Subcutaneous adipose tissue (tissue), 4 donors: ENCODE measurements around the gene C3orf52. TPM values are rescaled to one million over a fixed set of nuclear protein-coding genes. Genes with fewer than 3 reads are reported as not detected.

Source experiments
- CTCF ChIP-seq: fragments of 450-650 bp; IDR thresholded peaks from one replicate; pipeline ENCODE4 v1.5.1; 2016; ENCODE audit warnings: low read depth, mild to moderate bottlenecking, control low read depth, antibody characterized with exemption, moderate library complexity
- total RNA-seq, 4 donors: library from RNA; depleted of rRNA; stranded (reverse); fragments of >200 nt; gene quantifications; one replicate each; pipeline ENCODE4 v1.1.0, GENCODE V29; 2016

The C3orf52 gene
- total RNA-seq, 4 donors from 2014 or later: 0.38 to 6.2 (median 1.1) TPM

GRCh38 chr3:112130638-112130993, 44.4 kb downstream of the C3orf52 start:
- TF ChIP-seq CTCF: no peak

GRCh38 chr3:112131111-112131510, 44.9 kb downstream of the C3orf52 start:
- TF ChIP-seq CTCF: no peak

GRCh38 chr3:112132088-112132487, 45.9 kb downstream of the C3orf52 start:
- TF ChIP-seq CTCF: no peak

GRCh38 chr3:112132554-112132953, 46.4 kb downstream of the C3orf52 start:
- TF ChIP-seq CTCF: no peak

GRCh38 chr3:112132975-112133448, 46.8 kb downstream of the C3orf52 start, which contains the start of gene GCSAM:
Gene GCSAM (minus strand): TSS chr3:112133248. CDS start chr3:112133120, 128 bp downstream.
- no peak for TF ChIP-seq CTCF

- TF ChIP-seq CTCF: no peak
Observed at GRCh38 chr3:112133626-112134334, 47.6 kb downstream of the C3orf52 start.

- TF ChIP-seq CTCF: no peak
Observed at GRCh38 chr3:112134335-112135124, 48.3 kb downstream of the C3orf52 start.
